ENCODE measurements around the gene CD47. TPM values are rescaled to one million over a fixed set of nuclear protein-coding genes. Genes with fewer than 3 reads are reported as not detected.
A peak's percentile ranks its signal among the peaks of the same experiment; 100 is the strongest.

The CD47 gene
- total RNA-seq, 1 experiment from 2014 or later, result 63.6 TPM

DNA sequence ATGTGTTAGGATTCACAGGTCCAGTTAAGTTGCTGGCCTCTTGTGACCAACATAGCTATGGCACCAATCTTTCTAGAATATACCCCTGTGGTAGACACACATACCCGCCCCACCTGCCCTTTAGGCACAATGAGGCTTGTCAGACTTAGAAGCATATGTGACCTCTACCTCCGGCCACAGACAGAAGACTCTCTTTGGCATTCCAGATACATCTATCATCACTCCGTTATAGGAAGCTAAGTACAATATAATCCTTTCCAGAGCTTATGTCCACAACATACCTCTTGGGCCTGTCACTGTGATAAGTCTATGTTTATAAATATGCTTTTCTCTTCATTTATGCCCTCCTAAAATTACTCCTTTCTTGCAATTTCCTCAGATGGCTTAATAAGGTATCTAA is 39.8 kb downstream of the CD47 start:
- ChIA-PET CTCF (no interaction called here), POLR2A (ENCODE audit: unreplicated experiment) (no interaction called here)
- H3K27ac ChIP-seq (ENCODE audit: low read length), result no peak overlapping the region
- H3K36me3 ChIP-seq (ENCODE audit: low read depth, low read length), result peaks cover 5% of the 10 kb centered on the region; the same call in 1 of the 2 replicates
- no peaks in the 10 kb centered on the region for H3K79me2 ChIP-seq (ENCODE audit: low read length)
- no peaks in the 10 kb centered on the region for H3K9me3 ChIP-seq (ENCODE audit: low read length)
- H3F3A ChIP-seq (ENCODE audit: low read length, unreplicated experiment), result no peaks in the 10 kb centered on the region
- no peak overlapping the region for H3K4me3 ChIP-seq (ENCODE audit: low read length)
- no peak overlapping the region for H3K9ac ChIP-seq (ENCODE audit: low read length)
- no peaks in the 10 kb centered on the region for H4K20me1 ChIP-seq (ENCODE audit: low read length)
- peak; percentile 72 for DNase-seq
- no peaks in the 10 kb centered on the region for H3K9me2 ChIP-seq (replicated peaks; ENCODE audit: low read length)
- intact Hi-C loops (cut with micrococcal nuclease), result no loop called here
- peaks cover 30% of the 10 kb centered on the region for H3K4me1 ChIP-seq (ENCODE audit: insufficient read depth, low read length)
- TF ChIP-seq EZH2phosphoT487 (IDR thresholded peaks at IDR 0.05; ENCODE audit: borderline replicate concordance, low read length), result no peak
- no peak for TF ChIP-seq EZH2 (IDR thresholded peaks at IDR 0.05; ENCODE audit: low read length, unreplicated experiment)
- no peak for TF ChIP-seq CTCF (conservative IDR thresholded peaks at IDR 0.05; ENCODE audit: low read depth, low read length)
- no peak overlapping the region for H2AFZ ChIP-seq (ENCODE audit: low read length)
- no peaks in the 10 kb centered on the region for H3K27me3 ChIP-seq (ENCODE audit: low read length)
- no TSS peak for BruUV-seq (replicated peaks)
- ATAC-seq, result peak; percentile 85
- peak overlapping the region; percentile 9; the same call in 1 of the 2 replicates for H3K4me2 ChIP-seq (ENCODE audit: low read length)

DNA sequence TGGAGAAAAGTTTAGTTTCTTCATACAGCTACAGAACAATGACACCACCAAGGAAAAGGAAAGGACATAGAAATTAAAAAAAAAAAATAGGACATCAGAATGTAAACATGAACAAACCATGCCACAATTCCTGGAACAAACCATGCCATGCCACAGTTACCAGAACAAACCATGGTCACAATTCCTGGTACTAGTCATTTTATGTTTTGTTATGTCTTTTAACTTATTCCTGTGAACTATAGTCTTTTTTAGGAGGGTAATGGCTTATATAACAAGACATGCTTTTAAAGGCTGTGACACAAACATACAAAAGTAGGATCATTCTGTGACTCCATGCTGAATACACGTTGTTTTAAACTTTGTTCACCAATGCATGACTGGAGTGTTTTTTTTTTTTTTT is 42.8 kb downstream of the CD47 start:
- ATAC-seq, result no peak

More for the DNA sequence above, 42.8 kb downstream of the CD47 start:
- Histone ChIP-seq H2AFZ (ENCODE audit: low read length) (no peak overlapping the region), H3F3A (ENCODE audit: low read length, unreplicated experiment) (no peaks in the 10 kb centered on the region), H3K27ac (ENCODE audit: low read length) (no peak overlapping the region), H3K79me2 (ENCODE audit: low read length) (no peaks in the 10 kb centered on the region), H3K36me3 (ENCODE audit: low read depth, low read length) (peaks cover 5% of the 10 kb centered on the region; the same call in 1 of the 2 replicates), H3K9ac (ENCODE audit: low read length) (no peak overlapping the region), H3K4me1 (ENCODE audit: insufficient read depth, low read length) (peaks cover 21% of the 10 kb centered on the region), H4K20me1 (ENCODE audit: low read length) (no peaks in the 10 kb centered on the region), H3K9me3 (ENCODE audit: low read length) (no peaks in the 10 kb centered on the region), H3K27me3 (ENCODE audit: low read length) (no peaks in the 10 kb centered on the region), H3K9me2 (replicated peaks; ENCODE audit: low read length) (no peaks in the 10 kb centered on the region), H3K4me3 (ENCODE audit: low read length) (no peak overlapping the region), H3K4me2 (ENCODE audit: low read length) (no peak overlapping the region)
- TF ChIP-seq CTCF (conservative IDR thresholded peaks at IDR 0.05; ENCODE audit: low read depth, low read length) (no peak), EZH2 (IDR thresholded peaks at IDR 0.05; ENCODE audit: low read length, unreplicated experiment) (no peak), EZH2phosphoT487 (IDR thresholded peaks at IDR 0.05; ENCODE audit: borderline replicate concordance, low read length) (no peak)
- intact Hi-C loops (cut with micrococcal nuclease), result no loop called here
- ChIA-PET POLR2A (ENCODE audit: unreplicated experiment) (no interaction called here), CTCF (no interaction called here)
- DNase-seq, result no peak
- BruUV-seq (replicated peaks), result no TSS peak

Data from PC-3 (cell line).